Gastroesophageal sphincter (tissue), 4 donors: ENCODE measurements around the gene VCAM1. TPM values are rescaled to one million over a fixed set of nuclear protein-coding genes. Genes with fewer than 3 reads are reported as not detected.
"Not testable (repeated sequence)": the region's sequence is repeated elsewhere in the genome, so short reads cannot be mapped to it uniquely, and the experiment has no call there.

Source experiments
- ATAC-seq: fragments of 150-250 bp; one replicate; pipeline ENCODE4 v1.9.1; 2016; ENCODE audit warnings: mild to moderate bottlenecking, moderate library complexity
- H3K27ac ChIP-seq, 4 donors: fragments of 200-600 bp; sonication (generic) in 3 of 4; 1 replicate in 3 of 4; 2 replicates in 1 of 4; pipeline ENCODE4 v1.5.1; 2016 to 2019
- H3K27me3 ChIP-seq: fragments of 200-600 bp; sonication (generic); one replicate; pipeline ENCODE4 v1.5.1; 2019
- H3K36me3 ChIP-seq, 2 donors: fragments of 200-600 bp; sonication (generic); one replicate each; pipeline ENCODE4 v1.5.1; 2019; ENCODE audit warnings: control low read depth in 1 of 2
- H3K4me1 ChIP-seq, 3 donors: fragments of 200-600 bp; sonication (generic); 1 replicate in 2 of 3; 2 replicates in 1 of 3; pipeline ENCODE4 v1.5.1; 2016 to 2019; ENCODE audit warnings: control low read depth in 2 of 3
- H3K4me3 ChIP-seq, 2 donors: fragments of 200-600 bp; sonication (generic); one replicate each; pipeline ENCODE4 v1.5.1; 2019; ENCODE audit warnings: mild to moderate bottlenecking in 1 of 2, moderate library complexity in 1 of 2
- H3K9me3 ChIP-seq, 3 donors: fragments of 200-600 bp; sonication (generic); one replicate each; pipeline ENCODE4 v1.5.1; 2017 to 2019; ENCODE audit warnings: control low read depth in 2 of 3
- CTCF ChIP-seq, 4 experiments: fragments of 200-600 bp in 2 of 4; fragments of 450-650 bp in 2 of 4; sonication (generic) in 1 of 4; IDR thresholded peaks; one replicate each; pipeline ENCODE4 v1.5.1; 2017 to 2019; ENCODE audit warnings: antibody characterized with exemption in 4 of 4, mild to moderate bottlenecking in 2 of 4, moderate library complexity in 2 of 4
- EP300 ChIP-seq: sonication (generic); formaldehyde crosslinking; IDR thresholded peaks from one replicate; pipeline ENCODE4 v1.6.1; 2017; ENCODE audit warnings: antibody characterized with exemption, mild to moderate bottlenecking
- POLR2A ChIP-seq, 2 donors: fragments of 450-650 bp; IDR thresholded peaks; one replicate each; pipeline ENCODE4 v1.6.1; 2017; ENCODE audit warnings: antibody characterized with exemption in 2 of 2, mild to moderate bottlenecking in 2 of 2, moderate library complexity in 1 of 2
- POLR2AphosphoS5 ChIP-seq: sonication (generic); formaldehyde crosslinking; IDR thresholded peaks from one replicate; pipeline ENCODE4 v1.6.1; 2017; ENCODE audit warnings: antibody characterized with exemption
- WGBS, 2 donors: methylation state at CpG; one replicate each; pipeline ENCODE4 v1.1.5; 2018; ENCODE audit warnings: low coverage in 1 of 2; 5-methylcytosine and 5-hydroxymethylcytosine counted together
- total RNA-seq, 4 donors: library from RNA; depleted of rRNA; stranded (reverse); fragments of >200 nt; gene quantifications; one replicate each; pipeline ENCODE4 v1.1.0, GENCODE V29; 2016

VCAM1 gene
- total RNA-seq, 4 donors from 2014 or later = 4.7 to 13.7 (median 5.9) TPM

GRCh38 chr1:100708476-100709062 is 11.0 kb upstream of the VCAM1 start:
- no peak for ATAC-seq
- Histone ChIP-seq H3K4me1 (peaks cover 0 to 3% (median 0%) of the 10 kb centered on the region in 3 donors), H3K9me3 (no peaks in the 10 kb centered on the region), H3K36me3 (no peaks in the 10 kb centered on the region), H3K4me3 (no peak overlapping the region), H3K27ac (no peak overlapping the region), H3K27me3 (no peaks in the 10 kb centered on the region)
- 36 to 39% methylated on average over 2 of the region's 2 CpGs for WGBS, 2 donors
- TF ChIP-seq EP300 = no peak

- H3K4me3 ChIP-seq = no peak overlapping the region
- no peaks in the 10 kb centered on the region for H3K27me3 ChIP-seq
- no peaks in the 10 kb centered on the region for H3K9me3 ChIP-seq
- H3K27ac ChIP-seq = no peak overlapping the region
- ATAC-seq = peak; percentile 28
- TF ChIP-seq POLR2AphosphoS5 (no peak), POLR2A (IDR thresholded peaks at IDR 0.05) (no peak), EP300 (no peak), CTCF (IDR thresholded peaks at IDR 0.05) (no peak)
- WGBS, 2 donors = 11 to 22% methylated on average over 1 of the region's 1 CpG
- H3K4me1 ChIP-seq = peaks cover 0 to 3% (median 0%) of the 10 kb centered on the region in 3 donors
- H3K36me3 ChIP-seq = no peaks in the 10 kb centered on the region
Observed at GRCh38 chr1:100710906-100711682, 8.4 kb upstream of the VCAM1 start.

- not testable (repeated sequence) for H3K36me3 ChIP-seq, H3K9me3 ChIP-seq, H3K4me3 ChIP-seq, H3K27ac ChIP-seq, H3K27me3 ChIP-seq, H3K4me1 ChIP-seq, ATAC-seq
- 50 to 92% methylated on average over 1 to 6 of the region's 15 CpGs for WGBS, 2 donors
Observed at GRCh38 chr1:100713027-100713426, 6.5 kb upstream of the VCAM1 start.

- Histone ChIP-seq H3K4me3 (no peak overlapping the region), H3K36me3 (no peaks in the 10 kb centered on the region), H3K27me3 (no peaks in the 10 kb centered on the region), H3K4me1 (peaks cover 0 to 3% (median 0%) of the 10 kb centered on the region in 3 donors), H3K27ac (no peak overlapping the region), H3K9me3 (no peaks in the 10 kb centered on the region)
- TF ChIP-seq POLR2A (IDR thresholded peaks at IDR 0.05) (no peak), CTCF (IDR thresholded peaks at IDR 0.05) (no peak), POLR2AphosphoS5 (no peak), EP300 (no peak)
- 58 to 82% methylated on average over 3 of the region's 3 CpGs for WGBS, 2 donors
- no peak for ATAC-seq
Observed at GRCh38 chr1:100713626-100714025, 5.9 kb upstream of the VCAM1 start.

GRCh38 chr1:100714599-100714998 is 4.9 kb upstream of the VCAM1 start:
- no peak overlapping the region for H3K27ac ChIP-seq
- H3K4me3 ChIP-seq = no peak overlapping the region
- no peak for TF ChIP-seq CTCF (IDR thresholded peaks at IDR 0.05)
- no peak for TF ChIP-seq EP300
- no peaks in the 10 kb centered on the region for H3K27me3 ChIP-seq
- H3K36me3 ChIP-seq = no peaks in the 10 kb centered on the region
- peaks cover 0 to 3% (median 0%) of the 10 kb centered on the region in 3 donors for H3K4me1 ChIP-seq
- H3K9me3 ChIP-seq = no peaks in the 10 kb centered on the region
- WGBS, 2 donors = 86 to 100% methylated on average over 1 of the region's 1 CpG
- ATAC-seq = no peak

GRCh38 chr1:100717218-100717617 is 2.3 kb upstream of the VCAM1 start:
- no peaks in the 10 kb centered on the region for H3K9me3 ChIP-seq
- no peak overlapping the region for H3K4me3 ChIP-seq
- H3K27ac ChIP-seq = no peak overlapping the region
- peaks cover 0 to 7% (median 0%) of the 10 kb centered on the region in 3 donors for H3K4me1 ChIP-seq
- TF ChIP-seq POLR2A (IDR thresholded peaks at IDR 0.05) (no peak), POLR2AphosphoS5 (no peak), EP300 (no peak), CTCF (IDR thresholded peaks at IDR 0.05) (no peak)
- no peaks in the 10 kb centered on the region for H3K27me3 ChIP-seq
- ATAC-seq = no peak
- WGBS, 2 donors = 88 to 93% methylated on average over 4 to 6 of the region's 6 CpGs
- no peaks in the 10 kb centered on the region for H3K36me3 ChIP-seq
